ENCODE measurements around the gene CLASRP.

Gene CLASRP

DNA sequence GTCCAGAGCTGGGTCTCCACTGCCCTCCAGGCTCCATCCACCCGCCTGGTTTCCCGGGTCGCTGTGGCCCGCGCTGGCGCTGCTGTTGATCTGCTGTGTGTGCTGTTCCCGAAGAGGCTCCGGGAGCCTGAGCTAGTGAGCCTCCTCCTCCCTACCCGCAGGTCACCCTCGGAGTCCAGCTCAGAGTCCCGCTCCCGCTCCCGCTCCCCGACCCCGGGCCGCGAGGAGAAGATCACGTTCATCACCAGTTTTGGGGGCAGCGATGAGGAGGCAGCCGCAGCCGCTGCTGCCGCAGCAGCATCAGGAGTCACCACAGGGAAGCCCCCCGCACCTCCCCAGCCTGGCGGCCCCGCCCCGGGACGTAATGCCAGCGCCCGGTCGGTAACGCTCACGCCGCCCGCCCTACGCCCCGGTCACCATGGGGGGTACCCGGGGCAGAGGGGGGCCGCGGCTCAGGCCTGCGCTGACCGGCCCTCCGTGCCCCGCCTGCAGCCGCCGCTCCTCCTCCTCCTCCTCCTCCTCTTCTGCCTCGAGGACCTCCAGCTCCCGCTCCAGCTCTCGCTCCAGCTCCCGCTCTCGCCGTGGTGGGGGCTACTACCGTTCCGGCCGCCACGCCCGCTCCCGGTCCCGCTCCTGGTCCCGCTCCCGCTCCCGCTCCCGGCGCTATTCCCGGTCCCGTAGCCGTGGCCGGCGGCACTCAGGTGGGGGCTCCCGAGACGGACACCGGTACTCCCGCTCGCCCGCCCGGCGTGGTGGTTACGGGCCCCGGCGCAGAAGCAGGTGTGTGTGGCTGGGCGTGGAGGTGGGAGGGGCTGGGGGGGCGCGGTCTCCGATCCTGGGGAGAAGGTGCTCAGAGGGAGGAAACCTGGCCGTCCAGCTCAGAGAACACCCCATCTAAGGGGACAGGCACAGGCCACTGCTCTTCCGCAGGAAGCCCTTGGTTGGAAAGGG lies 25.3 kb downstream of the CLASRP start:
- DNase-seq = no peak

- no peak for DNase-seq
Observed at GRCh38 chr19:45066921-45067661, 28.2 kb downstream of the CLASRP start.

- no peak for DNase-seq
Observed at GRCh38 chr19:45068041-45068440, 29.2 kb downstream of the CLASRP start.

GRCh38 chr19:45069056-45069455 lies 30.2 kb downstream of the CLASRP start:
- no peak for DNase-seq

GRCh38 chr19:45070214-45070613 lies 31.4 kb downstream of the CLASRP start:
- DNase-seq = no peak

GRCh38 chr19:45070861-45071544 lies 32.2 kb downstream of the CLASRP start:
- no peak for DNase-seq

DNA sequence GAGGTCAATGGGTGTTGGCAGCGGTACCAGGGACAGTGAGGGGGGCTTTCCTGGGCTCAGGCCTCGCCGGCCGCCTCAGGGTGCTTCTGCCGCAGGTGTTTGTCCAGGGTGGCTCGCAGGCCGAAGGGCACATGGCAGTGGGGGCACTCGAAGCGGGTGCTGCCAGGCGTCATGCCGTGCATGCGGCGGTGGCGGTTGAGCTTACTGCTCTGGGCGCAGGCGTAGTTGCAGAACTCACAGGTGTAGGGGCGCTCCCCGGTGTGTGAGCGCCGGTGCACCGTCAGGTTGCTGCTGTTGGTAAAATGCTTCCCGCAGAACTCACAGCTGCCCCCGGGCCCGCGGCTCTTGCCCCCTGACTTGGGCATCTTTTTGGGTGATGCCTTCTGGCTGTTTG lies 32.7 kb downstream of the CLASRP start:
- no peak for DNase-seq

GRCh38 chr19:45071969-45072790 lies 33.3 kb downstream of the CLASRP start:
- no peak for DNase-seq

- DNase-seq = no peak
Observed at GRCh38 chr19:45074744-45075300, 36.0 kb downstream of the CLASRP start.

DNA sequence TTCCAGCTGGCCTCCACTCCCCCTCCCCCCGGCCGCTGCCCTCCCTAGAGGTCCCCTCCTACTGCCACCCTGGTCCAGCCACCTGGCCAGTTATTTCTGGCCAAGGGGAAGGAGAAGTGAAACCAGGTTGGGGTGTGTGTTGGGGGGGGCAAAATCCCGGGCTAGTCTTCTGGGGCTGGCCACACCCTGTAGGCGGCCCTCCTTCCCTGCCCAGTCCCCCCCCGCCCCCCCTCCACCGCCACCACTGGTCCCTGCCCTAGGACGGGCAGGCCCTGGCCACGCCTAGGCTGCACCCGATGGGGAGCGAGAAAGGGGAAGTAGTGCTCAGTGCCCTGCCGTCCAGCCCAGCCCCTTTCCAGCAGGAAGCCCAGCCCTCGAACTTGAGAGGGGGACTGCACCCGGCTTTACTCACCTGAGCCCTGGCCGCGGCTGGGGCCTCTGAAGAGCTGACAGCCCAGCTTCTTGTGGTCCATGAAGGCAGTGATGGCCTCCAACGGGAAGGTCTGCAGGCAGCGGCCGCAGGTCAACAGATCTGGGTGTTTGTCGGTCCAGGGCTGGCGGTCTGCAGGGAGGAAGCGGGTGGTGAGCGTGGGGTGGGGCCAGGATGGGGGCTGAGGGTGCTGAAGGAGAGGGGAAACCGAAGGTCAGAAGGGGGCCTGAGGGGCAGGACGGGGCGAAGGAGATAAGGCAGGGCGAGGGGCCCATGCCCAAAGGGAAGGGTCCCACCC lies 36.6 kb downstream of the CLASRP start:
- DNase-seq = peak; percentile 21

GRCh38 chr19:45076029-45076850 lies 37.4 kb downstream of the CLASRP start, which contains the start of gene ZNF296:
Gene ZNF296 (minus strand): TSS chr19:45076478. CDS start chr19:45076373, 105 bp downstream.
- peak; percentile 4 for DNase-seq

- DNase-seq = no peak
Observed at GRCh38 chr19:45076851-45077730, 38.2 kb downstream of the CLASRP start.

DNA sequence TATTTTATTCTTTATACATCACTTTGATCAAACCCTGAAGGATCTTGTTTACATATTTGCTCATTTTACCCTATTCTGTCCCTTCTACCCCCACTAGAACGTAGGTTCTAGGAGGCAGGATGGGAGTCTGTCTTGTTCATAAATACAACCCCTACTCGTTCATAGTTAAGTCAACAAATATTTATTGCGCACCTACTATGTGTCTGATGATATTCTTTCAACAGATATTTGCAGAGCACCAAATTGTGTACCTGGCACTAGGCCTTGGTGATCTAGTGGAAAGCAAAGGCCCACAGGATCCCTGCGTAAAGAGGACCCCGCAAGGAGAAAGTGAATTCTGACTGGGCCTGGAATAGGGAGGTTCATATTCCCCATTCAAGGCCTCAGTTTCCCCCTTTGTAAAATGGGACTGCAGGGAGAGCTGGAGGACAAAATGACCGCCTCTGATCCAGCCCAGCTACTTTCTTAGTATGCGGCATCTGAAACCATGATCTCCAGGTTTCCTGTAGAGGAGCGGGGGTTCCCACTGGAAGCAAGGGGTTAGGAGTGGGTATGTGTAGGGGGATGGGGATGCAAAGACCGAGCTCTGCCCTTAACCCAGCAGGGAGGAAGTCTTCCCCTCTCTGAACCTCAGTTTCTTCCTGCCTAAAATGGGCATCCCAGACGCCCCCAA lies 39.7 kb downstream of the CLASRP start:
- DNase-seq = no peak

DNA sequence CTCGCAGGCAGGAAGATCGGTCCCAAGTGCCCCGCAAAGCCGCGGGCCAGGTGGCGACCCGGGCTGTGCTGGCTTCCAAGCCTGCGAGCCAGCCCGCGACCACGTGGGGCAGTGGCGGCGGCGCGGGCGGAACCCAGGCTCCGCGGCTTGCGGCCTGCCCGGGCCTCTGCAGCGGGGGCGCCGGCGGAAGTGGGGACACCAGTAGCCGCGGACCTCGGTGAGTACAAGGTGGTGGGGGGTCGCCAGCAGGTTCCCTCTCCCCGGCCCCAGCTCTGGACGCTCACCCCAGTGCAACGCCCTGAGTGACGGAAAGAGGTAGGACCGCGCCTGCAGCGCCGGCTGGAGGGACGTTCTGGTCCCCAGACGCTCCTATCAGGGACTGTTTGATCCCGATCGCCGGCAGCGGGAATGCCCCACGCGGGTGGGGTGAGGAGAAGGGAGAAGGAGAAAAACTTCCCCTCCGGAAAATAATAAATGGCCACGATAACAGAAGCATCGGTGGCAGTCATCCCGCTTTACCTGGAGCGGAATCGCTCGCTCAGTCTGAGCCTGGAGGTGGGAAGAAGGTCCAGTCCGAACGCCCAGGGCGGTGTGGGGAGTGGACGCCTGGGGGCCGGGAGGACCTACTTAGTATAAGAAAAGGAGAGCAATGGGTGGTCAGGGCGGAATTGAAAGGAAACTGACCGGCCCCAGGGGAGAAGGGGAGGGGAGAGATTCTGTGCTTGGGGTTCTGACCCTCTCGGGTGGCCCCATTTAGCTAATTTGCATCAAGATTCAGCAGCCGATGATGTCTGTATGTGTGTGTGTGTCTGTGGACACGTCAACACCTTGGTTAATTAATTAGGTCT lies 40.4 kb downstream of the CLASRP start, which contains the start of gene GEMIN7:
GEMIN7 (plus strand) TSS at position 198 of the 848 bp plus-strand sequence. CDS start 10,855 bp downstream, outside the sequence.
- peak; percentile 6 for DNase-seq

DNA sequence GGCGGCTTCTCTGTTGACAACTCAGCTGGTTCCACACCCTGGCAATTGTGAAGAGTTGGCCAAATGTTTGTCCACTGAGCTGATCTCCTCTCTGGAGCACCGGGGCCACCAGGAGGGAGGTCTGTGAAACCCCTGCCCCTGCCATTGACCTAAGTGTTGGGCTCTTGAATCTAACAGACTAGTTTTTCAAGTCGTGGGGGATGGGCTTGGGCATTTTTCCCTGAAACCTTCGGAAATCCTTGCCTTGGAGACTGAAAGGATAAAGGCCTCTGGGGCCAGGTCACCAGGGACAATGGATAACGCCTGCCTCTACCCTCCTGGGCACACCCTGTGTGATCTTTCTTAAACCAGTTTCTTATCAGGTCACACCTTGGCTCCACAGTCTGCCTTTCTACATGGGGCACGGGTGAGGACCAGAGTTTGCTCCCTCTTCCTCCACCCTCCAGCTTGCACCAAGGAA lies 41.1 kb downstream of the CLASRP start:
- no peak for DNase-seq

DNA sequence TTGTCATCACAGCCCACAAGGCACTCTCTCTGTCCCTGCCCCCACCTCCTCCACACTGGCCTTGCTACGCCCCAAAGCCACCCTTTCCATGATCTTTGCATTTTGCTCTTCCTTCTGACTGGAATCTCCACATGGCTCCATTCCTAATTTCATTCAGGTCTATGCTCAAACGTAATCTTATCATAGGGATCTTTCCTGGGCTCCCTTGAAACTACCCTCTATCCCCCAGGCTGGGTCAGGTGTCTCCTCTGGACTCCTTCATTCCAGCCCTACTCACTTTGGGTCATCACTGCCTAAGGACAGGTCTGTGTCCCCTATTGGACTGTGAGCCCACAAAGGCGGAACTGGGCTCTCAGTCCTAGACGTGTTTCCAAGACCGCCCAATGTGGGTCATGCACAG lies 43.3 kb downstream of the CLASRP start:
- DNase-seq = no peak

DNA sequence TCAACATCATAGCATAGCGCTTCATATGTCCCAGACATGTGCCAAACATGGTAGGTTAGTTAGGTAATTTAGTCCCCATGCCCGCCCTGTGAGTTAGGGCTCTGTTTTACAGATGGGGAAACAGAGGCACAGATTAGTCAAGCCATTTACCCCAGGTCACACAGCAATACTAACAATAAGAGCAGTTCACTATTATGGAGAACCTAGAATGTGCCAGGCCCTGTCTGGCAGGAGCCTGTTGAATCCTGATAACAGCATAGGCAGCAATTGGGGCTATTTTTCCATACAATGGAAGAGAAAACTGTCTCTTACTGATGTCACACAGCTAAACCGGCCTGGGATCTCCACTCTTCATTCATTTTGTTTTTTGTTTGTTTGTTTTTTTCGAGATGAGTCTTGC lies 47.6 kb downstream of the CLASRP start:
- no peak for DNase-seq

All from NCI-H524 treated with DMSO at 0.1 percent for 48 hours (cell line).